Kasumi-1 (cell line): Measurements from ENCODE around the gene TESPA1.

Experiments
- DNase-seq, 2 experiments: peaks; one replicate each; lab custom pipeline; 2025; lab: John Stamatoyannopoulos, UW

Gene TESPA1

DNA sequence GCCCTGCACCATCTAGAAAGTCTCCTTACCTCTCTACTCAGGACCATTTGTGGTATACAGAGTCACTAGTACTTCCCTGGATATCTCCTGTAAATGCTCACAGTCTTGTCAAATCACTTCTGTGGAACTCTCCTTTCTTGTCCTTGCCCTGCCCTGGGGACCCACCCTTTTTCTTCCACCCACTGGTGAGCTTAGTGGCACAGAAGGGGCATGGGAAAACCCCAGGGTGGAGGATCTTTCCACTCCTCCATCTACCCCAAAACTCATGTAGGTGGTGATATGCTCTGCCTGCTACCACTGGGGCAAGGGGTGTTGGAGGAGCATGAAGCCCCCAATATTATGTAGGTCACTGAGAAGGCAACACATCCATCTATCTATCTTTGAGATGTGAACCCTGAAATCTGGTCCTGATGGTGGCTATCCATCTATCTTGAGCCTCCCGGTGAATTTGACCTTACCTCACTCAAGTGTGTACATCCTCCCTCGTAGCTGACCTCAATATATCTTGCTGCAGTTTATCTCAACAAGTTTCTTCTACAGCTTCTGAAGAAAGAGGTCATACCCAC lies 943 bp downstream of the TESPA1 start:
- no peak for DNase-seq

DNA sequence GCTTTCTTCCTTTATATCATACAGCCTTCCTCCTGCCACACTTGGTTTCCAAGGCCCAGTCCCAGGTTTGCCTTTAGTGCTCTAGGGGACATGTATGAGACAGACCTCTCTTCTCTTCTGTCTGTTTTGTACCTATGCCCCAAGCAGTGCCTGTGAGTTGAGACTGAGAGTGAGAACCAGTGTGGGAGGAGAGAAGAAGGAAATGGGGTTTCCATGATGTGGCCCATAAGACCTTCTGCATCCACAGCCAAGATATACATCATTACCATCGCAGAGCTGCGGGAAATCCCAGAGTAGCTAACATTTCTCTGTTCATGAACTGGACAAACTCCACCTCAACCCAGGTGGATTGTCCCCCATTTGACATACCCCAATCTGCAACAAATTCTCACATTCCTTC lies 2.8 kb downstream of the TESPA1 start:
- DNase-seq, result no peak

DNA sequence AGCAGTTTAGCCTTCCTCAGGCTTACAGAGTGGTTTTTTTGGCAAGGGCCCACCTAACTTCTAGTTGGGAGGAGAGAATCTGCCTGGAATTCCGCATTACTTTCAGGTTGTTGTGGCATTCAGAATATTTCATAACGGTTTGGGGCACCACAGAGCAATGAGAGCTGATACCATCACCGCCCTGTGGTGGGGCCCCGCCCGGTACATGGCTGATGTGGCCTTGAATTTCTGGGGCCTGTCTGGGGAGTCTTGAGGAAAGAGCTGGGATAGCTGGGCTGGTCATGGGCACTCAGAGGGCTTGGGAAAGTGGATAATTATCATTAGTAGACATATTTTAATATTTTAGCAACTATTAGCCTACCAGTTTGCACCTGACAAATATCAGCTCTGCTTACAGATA lies 4.2 kb downstream of the TESPA1 start:
- DNase-seq, result no peak

DNA sequence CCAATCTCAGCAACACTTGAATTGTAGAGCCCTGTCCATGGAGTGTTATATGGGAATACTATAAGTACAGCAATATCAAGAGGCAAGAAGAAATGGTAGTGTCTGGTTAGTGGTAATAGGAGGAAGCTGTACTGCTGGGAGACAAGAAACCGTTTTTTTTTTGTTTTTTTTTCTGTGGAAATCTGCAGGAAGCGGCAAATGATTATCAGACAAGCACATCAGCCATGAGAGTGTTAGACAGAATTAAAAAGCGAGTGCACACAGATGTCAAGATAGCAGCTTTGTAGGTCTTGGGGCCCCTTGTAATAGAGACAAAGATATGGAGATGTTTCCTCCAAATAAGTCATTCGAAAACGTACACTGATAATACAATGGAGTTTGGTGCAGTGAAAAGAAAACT lies 6.7 kb downstream of the TESPA1 start:
- DNase-seq, result no peak

DNA sequence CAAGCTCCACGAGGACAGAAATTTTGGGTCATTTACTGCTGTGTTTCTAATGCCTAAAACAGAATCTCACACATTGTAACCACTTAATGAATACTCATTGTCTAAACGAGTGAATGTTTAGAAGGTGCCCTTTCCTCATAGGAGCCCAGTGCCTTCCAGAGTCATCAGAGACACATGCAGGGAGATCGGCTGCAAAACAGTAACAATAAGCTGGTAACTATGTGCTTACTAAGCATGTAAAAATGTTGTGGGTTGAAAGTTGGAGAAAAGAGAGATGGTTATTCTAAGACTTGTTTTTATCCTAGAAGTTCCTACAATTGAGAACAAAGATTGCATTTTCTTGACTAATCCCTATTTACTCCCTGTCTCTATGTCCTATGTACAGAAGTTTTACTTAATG lies 7.4 kb downstream of the TESPA1 start:
- DNase-seq, result no peak

DNA sequence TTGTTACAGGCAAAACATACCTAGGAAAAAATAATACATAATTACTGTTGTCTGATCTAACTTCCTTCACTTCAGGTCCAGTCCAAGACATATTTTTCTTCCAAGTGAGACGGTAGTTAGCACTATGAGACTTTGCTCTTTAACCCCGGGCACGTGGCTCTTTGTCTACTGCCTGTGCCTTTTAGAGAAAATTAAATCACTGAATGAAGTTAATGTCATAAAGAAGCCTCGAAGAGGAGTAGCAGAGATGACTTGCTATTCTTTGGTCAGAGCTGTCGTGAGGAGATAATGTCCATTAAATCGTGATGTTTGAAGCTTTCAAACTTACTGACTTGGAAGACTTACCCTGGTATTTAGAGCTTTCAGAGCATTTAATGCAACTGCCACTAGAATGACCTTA lies 8.7 kb downstream of the TESPA1 start:
- no peak for DNase-seq

DNA sequence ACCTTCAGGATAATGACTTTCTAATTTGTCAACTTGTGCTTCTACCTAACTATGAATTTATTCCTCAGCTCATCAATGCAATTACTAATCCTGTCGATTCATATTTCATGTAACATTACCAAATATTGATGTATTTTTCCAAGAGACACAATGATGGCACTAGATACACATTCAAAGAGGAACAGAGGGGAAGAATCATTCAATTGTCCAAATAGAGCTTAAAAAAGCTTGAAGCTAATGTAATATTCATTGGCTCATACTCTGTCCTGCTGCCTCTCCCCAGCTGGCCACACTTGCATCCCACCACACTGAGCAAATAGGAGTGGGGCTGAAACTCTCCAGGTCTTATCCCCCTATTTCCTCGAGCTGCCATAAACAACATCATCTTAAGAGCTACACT lies 9.3 kb downstream of the TESPA1 start:
- no peak for DNase-seq

DNA sequence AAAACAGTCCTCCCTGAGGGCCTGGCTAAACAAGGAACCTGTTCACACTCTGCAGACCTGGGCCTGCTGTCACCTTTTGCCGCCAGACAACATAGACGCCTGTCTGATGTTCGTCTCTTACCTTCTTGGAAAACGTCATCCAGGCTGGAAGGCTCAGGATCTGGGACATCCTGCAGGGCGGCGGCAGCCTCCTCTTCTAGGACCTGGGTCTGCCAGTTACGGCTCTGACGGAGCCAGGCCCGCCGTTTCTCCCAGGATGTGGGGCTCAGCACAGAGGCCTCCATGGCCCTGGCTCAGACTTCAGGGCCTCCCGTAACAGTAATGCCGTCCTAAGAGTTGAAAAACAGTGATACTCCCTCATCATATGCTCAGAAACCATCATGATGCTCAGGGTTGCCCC lies 10.3 kb downstream of the TESPA1 start:
- DNase-seq, result no peak

DNA sequence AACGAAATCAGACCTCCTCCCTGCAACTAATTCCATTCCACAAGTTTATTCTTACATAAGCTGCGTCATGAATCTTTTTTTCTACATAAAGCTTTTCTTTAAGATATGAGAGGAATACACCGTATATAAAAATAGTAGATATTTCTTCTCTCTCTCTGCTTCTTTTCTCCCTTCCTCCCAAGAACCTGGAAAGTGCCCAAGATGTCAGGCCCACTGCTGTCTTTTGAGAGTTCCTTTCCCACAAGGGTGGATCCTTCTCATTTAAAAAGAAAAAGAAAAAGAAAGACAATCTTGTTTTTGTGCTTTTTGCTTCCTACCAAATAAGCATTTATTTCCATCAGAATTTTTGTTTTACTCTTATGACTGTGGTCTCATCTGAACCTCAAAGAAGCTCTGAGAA lies 11.0 kb downstream of the TESPA1 start:
- no peak for DNase-seq

DNA sequence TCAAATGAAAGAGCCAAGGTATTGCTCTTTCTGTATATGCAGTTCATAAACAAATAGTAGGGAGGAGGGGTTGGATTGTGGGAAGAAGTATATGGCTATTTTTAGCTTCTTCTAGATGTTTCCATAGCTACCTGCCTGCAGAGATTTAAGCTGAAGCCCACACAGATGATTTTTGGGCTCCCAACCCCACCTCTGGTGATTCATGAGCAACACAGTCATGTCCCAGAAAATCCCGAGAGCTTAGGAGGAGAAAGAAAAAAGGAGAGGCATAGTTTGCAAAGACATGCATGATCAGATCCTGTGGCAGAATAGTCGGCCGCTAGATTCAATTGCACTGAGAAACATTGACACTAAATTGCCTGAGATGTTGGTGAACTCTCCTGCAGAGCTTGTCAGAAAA lies 13.8 kb downstream of the TESPA1 start:
- no peak for DNase-seq

DNA sequence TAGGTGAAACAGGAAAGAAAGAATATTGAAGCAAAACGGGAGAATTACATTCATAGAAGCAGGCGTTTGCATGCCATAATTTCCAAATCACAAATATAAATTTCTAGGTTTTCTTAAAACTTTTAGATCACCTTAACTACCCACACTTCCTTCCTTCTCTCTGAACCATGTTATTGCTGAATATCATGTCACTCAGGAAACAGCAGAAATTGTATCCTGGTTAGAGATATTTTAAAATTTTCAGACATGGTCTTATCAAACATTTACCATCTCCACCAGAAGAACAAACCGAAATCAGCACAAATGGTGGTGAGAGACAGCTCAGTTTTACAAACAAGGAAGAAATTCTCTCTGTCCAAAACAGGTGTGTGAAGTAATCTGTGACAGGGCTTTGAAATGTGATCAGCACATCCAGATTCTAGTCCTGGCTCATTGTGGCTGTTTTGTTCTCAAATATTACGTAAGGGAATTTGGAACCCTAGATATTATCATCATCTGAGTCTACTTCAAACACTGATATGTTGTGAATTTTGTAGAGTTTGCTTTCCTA lies 16.3 kb downstream of the TESPA1 start:
- no peak for DNase-seq

DNA sequence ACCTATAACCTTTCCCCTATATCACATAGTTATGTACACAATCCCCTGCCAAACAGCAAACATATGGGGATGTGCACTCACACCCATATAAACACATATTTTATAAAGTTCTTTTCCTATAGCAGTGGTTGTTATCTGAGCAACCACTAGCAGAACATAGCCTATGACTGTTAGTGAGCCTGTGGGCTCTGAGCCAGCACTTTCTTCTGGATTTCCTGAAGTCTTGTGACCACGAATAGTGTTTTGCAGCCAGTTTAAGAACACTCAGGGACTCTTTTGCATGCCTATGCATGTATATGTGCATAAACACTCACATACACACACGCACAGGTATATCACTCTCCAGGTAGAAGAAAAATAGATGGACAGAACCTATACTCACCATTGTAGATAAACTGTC lies 17.1 kb downstream of the TESPA1 start:
- DNase-seq, result no peak

DNA sequence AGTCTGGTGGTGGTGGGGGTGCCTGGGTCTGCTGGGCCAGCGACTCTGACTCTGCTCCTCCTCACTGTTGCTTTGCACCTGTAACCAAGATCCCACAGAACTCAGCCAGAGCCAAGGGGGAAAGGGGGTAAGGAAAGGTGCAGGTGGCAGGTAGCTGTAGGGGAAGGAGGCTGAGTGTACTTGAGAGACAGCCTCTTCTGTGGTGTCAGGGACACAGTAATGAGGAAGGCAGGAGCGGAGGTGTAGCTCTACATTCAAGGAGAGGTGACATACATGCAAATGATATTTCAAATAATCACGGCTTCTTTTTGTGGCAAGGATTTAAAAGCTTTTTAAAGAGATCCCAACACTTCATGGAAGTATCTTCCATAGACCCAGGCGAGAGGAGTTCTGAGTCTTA lies 23.4 kb downstream of the TESPA1 start:
- no peak for DNase-seq

DNA sequence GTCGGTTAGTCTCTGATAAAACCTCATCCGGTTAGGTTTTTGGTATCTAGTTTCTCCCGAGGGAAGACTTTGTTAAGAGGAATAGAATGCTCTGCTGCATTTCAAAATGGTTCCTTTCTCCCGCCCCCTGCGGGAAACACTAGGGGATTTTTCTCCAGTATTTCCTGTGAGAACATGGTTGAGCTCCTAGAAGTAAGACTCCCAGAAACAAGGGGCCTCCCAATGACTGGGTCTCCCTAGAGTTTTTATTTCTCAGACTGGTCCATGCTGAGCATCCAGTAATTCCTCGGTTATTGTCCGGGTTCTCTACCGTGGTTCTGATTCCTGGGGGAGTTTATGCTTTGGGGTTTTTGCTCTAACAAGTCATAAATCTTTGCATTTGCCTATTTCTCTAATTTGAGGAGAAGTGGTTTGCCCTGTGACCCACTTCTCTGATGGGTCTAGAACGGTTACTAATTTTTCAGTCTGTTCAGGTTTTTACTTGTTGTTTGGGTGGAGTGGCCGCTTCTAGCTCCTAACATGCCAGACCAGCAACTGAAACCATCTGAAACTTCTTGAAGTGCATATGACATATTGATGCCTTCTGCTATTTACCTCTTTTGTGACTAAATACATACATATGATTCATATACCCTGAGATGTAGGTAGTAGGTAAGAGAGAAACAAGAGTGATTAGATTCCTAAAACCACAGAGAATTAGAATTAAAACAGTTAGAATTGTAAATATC lies 25.1 kb downstream of the TESPA1 start:
- DNase-seq, result no peak

DNA sequence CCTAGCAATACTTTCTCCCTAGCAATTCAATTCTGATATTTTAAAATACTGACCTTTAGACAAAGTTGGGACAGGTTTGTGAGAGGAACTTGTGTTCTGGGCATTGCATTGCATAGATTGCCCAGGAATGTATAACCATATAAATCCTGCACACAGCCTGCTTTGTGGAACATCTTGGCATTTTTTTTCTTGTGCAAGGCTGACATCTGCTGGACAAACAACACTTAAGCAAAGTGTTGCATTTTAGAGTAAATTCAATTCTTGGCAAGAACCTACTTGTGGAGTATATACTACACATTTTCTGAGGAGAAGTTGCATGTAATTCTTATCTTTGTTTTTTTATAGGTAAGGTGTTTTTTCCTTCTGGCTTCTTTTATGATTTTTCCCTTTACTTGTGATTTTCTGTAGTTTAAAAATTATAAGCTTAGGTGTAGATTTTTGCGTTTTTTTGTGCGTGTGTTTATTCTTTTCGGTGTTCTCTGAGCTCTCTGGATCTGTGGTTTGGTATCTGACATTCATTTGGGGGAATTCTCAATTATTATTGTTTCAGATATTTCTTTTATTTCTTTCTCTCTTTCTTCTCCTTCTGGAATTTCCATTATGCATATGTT lies 26.4 kb downstream of the TESPA1 start:
- peak; percentile 69 to 70 for DNase-seq

DNA sequence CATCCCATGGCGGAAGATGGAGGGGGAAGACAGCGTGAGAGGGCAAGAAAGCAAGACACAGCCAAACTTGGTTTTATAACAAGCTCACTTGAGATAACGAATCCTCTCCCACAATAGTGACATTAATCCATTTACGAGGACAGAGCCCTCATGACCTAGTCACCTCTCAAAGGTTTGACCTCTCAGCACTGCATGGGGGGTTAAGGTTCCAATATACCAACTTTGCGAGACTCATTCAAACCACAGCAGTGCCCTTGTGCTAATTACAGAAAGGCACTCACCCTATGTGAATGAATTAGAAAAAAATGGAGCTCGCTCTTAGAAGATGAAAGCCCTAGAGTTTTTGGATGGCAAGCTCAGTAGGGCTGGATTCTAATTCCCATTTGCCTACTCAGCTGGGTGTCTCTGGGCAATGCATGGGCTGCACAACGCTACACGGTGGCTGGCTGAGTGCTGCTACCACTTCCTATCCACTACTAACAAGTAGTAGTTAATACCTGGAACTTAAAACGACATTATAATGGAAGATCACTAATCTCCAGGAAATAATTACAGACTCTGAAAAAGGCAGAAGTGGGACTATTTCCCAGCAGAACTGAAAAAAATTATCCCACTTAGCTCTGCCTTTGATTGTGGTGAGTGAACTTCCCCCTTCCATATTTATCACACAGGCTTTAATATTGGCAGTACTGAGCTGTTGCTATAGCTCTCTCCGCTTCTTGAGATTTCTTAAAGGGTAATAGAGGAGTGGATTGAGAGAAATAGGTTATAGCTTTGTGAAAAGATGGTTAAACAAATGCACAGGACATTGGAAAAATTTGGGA lies 27.5 kb downstream of the TESPA1 start:
- peak; percentile 2 to 4 for DNase-seq

DNA sequence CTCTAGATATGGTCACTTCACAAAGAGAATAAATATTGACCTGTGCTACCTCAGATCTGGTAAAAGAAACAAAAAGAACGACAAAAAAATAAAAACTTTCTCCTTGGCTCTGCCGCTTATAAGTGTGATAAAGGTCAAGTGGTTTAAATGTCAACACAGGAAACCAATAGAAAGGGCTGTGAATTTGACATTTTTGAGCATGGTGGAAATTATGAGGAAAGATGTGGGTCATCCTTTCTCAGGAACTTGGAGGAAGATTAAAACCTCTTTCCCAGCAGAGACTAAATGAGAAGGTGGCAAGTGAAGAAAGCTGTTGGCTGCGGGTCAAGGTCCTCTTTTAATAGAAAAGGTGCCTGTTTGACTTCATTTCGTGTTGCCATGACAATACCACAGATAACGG lies 28.2 kb downstream of the TESPA1 start:
- no peak for DNase-seq

DNA sequence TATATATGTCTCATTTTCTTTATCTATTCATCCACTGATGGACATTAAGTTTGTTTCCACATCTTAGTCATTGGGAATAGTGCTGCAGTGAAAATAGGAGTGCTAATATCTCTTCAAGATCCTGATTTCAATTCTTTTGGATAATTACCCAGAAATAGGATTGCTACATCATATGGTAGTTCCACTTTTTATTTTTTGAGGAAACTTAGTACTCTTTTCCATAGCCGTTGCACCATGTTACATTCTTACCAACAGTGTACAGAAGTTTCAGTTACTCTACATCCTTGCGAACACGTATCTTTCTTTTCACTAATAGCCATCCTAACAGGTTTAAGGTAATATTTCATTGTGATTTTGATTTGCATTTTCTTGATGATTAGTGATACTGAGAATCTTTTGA lies 29.8 kb downstream of the TESPA1 start:
- no peak for DNase-seq

DNA sequence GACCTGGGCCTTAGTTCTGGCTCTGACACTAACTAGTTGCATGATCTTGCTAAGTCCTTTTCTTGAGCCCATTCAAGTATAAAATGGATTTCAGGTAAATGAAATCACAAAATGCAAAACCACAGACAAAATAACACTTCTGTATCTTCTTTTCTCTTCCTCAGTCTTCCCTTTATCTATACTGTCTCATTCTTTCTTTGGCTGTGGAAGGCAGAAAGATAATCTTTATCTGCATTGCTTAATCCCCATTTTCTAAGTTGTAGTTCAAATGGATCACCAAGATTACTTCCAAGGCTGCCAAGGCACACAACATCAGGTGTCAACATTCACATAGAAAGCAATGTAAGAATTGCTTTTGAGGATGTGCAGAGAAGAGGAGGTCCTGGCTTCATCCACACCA lies 30.3 kb downstream of the TESPA1 start:
- DNase-seq, result no peak

DNA sequence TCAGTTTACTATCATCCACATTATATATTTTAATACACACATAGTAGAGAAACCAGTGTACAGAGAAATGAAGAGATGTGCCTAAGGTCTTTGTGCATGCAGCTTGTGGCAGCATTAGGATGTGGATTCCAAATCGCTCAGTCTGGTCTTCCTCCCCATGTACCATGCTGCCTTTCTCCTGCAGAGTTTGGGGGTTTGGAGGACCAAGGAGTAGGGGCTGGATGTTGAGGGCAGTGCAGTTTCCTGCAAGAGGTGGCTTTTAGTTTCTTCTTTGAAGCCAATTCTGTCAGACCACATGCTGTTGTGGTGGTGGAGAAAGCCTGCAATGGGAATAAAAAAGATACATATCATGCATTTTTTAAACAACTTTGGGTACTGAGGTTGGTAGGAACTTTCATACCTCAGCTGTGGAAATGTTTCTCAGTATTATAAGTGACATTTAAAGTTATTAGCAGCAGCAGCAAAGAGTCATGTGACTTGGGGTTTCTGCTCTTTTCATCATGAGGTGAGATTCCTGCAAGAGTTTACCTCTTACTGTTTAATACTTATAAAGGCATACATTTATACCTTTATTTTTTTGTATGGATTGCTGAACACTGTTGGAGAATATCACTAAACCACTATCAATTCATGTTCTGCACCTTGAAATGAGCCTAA lies 34.4 kb downstream of the TESPA1 start:
- no peak for DNase-seq

DNA sequence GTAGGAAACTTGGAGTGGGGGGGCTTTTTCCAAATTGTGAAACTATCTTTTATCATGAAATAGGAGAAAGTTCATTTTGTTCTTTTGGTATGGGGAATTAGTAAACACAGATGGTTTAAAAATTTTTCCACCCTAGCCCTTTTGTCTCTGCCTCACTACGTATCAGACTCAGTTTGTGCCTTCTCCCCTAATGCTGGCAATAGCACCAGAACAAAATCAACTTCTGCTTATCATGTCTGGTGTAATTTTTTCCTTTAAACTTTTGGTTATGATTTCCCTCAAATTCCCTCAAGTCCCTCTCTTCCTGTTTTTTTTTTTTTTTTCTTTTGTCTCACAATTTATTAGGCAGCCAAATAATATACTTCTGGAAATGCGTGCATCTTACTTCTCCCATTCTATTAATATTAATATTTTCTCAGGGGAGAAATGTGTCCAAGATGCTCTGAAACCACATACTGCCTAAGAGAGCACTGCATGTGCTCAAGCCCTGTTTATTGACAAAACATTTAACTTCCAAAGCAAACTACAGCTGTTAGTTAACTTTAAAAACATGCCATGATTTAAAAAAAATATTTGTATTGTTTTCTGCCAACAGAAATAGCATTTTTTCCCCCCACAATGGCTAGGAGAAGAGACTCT lies 35.4 kb downstream of the TESPA1 start:
- no peak for DNase-seq

DNA sequence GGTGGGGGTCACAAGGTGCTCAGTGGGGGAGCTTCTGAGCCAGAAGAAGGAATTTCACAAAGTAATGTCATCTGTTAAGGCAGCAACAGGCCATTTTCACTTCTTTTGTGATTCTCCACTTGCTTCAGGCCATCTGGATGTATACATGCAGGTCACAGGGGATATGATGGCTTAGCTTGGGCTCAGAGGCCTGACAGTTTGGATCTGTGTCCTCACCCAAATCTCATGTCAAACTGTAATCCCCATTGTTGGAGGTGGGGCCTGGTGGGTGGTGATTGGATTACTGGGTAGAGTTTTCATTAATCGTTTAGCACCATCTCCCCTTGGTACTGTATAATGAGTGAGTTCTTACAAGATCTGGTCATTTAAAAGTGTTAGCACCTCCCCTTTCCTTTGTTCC lies 36.4 kb downstream of the TESPA1 start:
- no peak for DNase-seq
